ENCODE results near the gene SIVA1.

SIVA1 gene

GRCh38 chr14:104772707-104773504, 20.0 kb downstream of the SIVA1 start:
- Histone ChIP-seq H3K4me1 (ENCODE audit: control insufficient read depth in 1 of 2, insufficient read depth in 1 of 2, low read depth in 1 of 2, low read length in 1 of 2) (peaks cover 2 to 10% of the 10 kb centered on the region in 2 experiments), H3K27me3 (no peaks in the 10 kb centered on the region), H3K9me3 (no peaks in the 10 kb centered on the region), H3K4me3 (ENCODE audit: low read depth in 1 of 2, low read length in 1 of 2) (no peak overlapping the region), H3K36me3 (peaks cover 88% of the 10 kb centered on the region), H3K27ac (no peak overlapping the region)
- TF ChIP-seq CTCF (IDR thresholded peaks at IDR 0.05): no peak

- H3K27me3 ChIP-seq: no peaks in the 10 kb centered on the region
- no peak for TF ChIP-seq CTCF (IDR thresholded peaks at IDR 0.05)
- no peaks in the 10 kb centered on the region for H3K9me3 ChIP-seq
- H3K36me3 ChIP-seq: peaks cover 94% of the 10 kb centered on the region
- H3K4me1 ChIP-seq (ENCODE audit: control insufficient read depth in 1 of 2, insufficient read depth in 1 of 2, low read depth in 1 of 2, low read length in 1 of 2): peaks cover under 1 to 3% of the 10 kb centered on the region in 2 experiments
- H3K4me3 ChIP-seq (ENCODE audit: low read depth in 1 of 2, low read length in 1 of 2): no peak overlapping the region
- no peak overlapping the region for H3K27ac ChIP-seq
Observed at GRCh38 chr14:104773505-104774452, 20.8 kb downstream of the SIVA1 start.

- no peaks in the 10 kb centered on the region for H3K9me3 ChIP-seq
- no peaks in the 10 kb centered on the region for H3K4me1 ChIP-seq (ENCODE audit: control insufficient read depth in 1 of 2, insufficient read depth in 1 of 2, low read depth in 1 of 2, low read length in 1 of 2)
- H3K36me3 ChIP-seq: peaks cover 94% of the 10 kb centered on the region
- no peak overlapping the region for H3K4me3 ChIP-seq (ENCODE audit: low read depth in 1 of 2, low read length in 1 of 2)
- no peaks in the 10 kb centered on the region for H3K27me3 ChIP-seq
- TF ChIP-seq CTCF (IDR thresholded peaks at IDR 0.05): no peak
- no peak overlapping the region for H3K27ac ChIP-seq
Observed at GRCh38 chr14:104774453-104775072, 21.6 kb downstream of the SIVA1 start.

GRCh38 chr14:104775073-104775489, 22.1 kb downstream of the SIVA1 start:
- Histone ChIP-seq H3K4me3 (ENCODE audit: low read depth in 1 of 2, low read length in 1 of 2) (no peak overlapping the region), H3K4me1 (ENCODE audit: control insufficient read depth in 1 of 2, insufficient read depth in 1 of 2, low read depth in 1 of 2, low read length in 1 of 2) (no peaks in the 10 kb centered on the region), H3K36me3 (peaks cover 94% of the 10 kb centered on the region), H3K27me3 (no peaks in the 10 kb centered on the region), H3K9me3 (no peaks in the 10 kb centered on the region), H3K27ac (no peak overlapping the region)
- TF ChIP-seq CTCF (IDR thresholded peaks at IDR 0.05): no peak

GRCh38 chr14:104776481-104776880, 23.5 kb downstream of the SIVA1 start:
- no peaks in the 10 kb centered on the region for H3K9me3 ChIP-seq
- no peak overlapping the region for H3K27ac ChIP-seq
- no peak for TF ChIP-seq CTCF (IDR thresholded peaks at IDR 0.05)
- peaks cover 94% of the 10 kb centered on the region for H3K36me3 ChIP-seq
- H3K4me3 ChIP-seq (ENCODE audit: low read depth in 1 of 2, low read length in 1 of 2): no peak overlapping the region
- H3K27me3 ChIP-seq: no peaks in the 10 kb centered on the region
- no peaks in the 10 kb centered on the region for H3K4me1 ChIP-seq (ENCODE audit: control insufficient read depth in 1 of 2, insufficient read depth in 1 of 2, low read depth in 1 of 2, low read length in 1 of 2)

Measured in neutrophil (primary cell).